Esophagus squamous epithelium (tissue), 5 donors: ENCODE data around the gene EHMT1. TPM values are rescaled to one million over a fixed set of nuclear protein-coding genes. Genes with fewer than 3 reads are reported as not detected.
"Not testable (repeated sequence)": the region's sequence is repeated elsewhere in the genome, so short reads cannot be mapped to it uniquely, and the experiment has no call there.

Source experiments
- DNase-seq: peaks from one replicate; lab custom pipeline; 2025; lab: John Stamatoyannopoulos, UW
- H3K27ac ChIP-seq, 4 donors: fragments of 200-600 bp; sonication (generic); one replicate each; pipeline ENCODE4 v1.5.1; 2016 to 2019; ENCODE audit warnings: mild to moderate bottlenecking in 1 of 4
- H3K27me3 ChIP-seq, 4 donors: fragments of 200-600 bp; sonication (generic); 1 replicate in 3 of 4; 2 replicates in 1 of 4; pipeline versions ENCODE4 v1.5.1 to v1.6.0; 2017 to 2021; ENCODE audit warnings: antibody characterized with exemption in 1 of 4
- H3K36me3 ChIP-seq, 3 donors: fragments of 200-600 bp; sonication (generic); one replicate each; pipeline ENCODE4 v1.5.1; 2016 to 2019
- H3K4me1 ChIP-seq, 3 donors: fragments of 200-600 bp; sonication (generic); one replicate each; pipeline ENCODE4 v1.5.1; 2017 to 2019
- H3K4me3 ChIP-seq, 4 donors: fragments of 200-600 bp; sonication (generic); 1 replicate in 3 of 4; 2 replicates in 1 of 4; pipeline ENCODE4 v1.5.1; 2016 to 2019; ENCODE audit warnings: mild to moderate bottlenecking in 2 of 4, moderate library complexity in 1 of 4
- H3K9me3 ChIP-seq, 3 donors: fragments of 200-600 bp; sonication (generic); one replicate each; pipeline ENCODE4 v1.5.1; 2016 to 2019
- CTCF ChIP-seq, 6 experiments: fragments of 450-650 bp in 4 of 6; fragments of 200-600 bp in 2 of 6; sonication (generic) in 2 of 6; IDR thresholded peaks; one replicate each; pipeline ENCODE4 v1.5.1; 2016 to 2019; ENCODE audit warnings: antibody characterized with exemption in 6 of 6, mild to moderate bottlenecking in 4 of 6, moderate library complexity in 4 of 6
- POLR2A ChIP-seq, 4 donors: fragments of 450-650 bp; IDR thresholded peaks; one replicate each; pipeline ENCODE4 v1.6.1; 2017; ENCODE audit warnings: antibody characterized with exemption in 4 of 4, mild to moderate bottlenecking in 4 of 4, moderate library complexity in 3 of 4
- WGBS, 2 donors: methylation state at CpG; one replicate each; pipeline ENCODE4 v1.1.5; 2018; 5-methylcytosine and 5-hydroxymethylcytosine counted together
- intact Hi-C: fragments of 100-400 bp; cut with DNase I; formaldehyde crosslinking; loops from one replicate; pipeline ENCODE4 v1.15.0; 2022
- total RNA-seq, 4 donors: library from RNA; depleted of rRNA; stranded (reverse); fragments of >200 nt; gene quantifications; one replicate each; pipeline ENCODE4 v1.1.0, GENCODE V29; 2016
- donor health status: DM: yes; HTN: yes; CAD: no.

Gene EHMT1
- total RNA-seq, 4 donors from 2014 or later, result 42.8 to 87.0 (median 65.0) TPM

- no peak overlapping the region for H3K27ac ChIP-seq
- intact Hi-C loops, result no loop called here
- H3K27me3 ChIP-seq, result no peaks in the 10 kb centered on the region
- H3K9me3 ChIP-seq, result peaks cover 0 to 6% (median 0%) of the 10 kb centered on the region in 3 donors
- no peaks in the 10 kb centered on the region for H3K4me1 ChIP-seq
- TF ChIP-seq CTCF (IDR thresholded peaks at IDR 0.05) (no peak), POLR2A (IDR thresholded peaks at IDR 0.05) (no peak)
- peaks cover 14 to 74% (median 22%) of the 10 kb centered on the region in 3 donors for H3K36me3 ChIP-seq
- 87 to 92% methylated on average over 8 to 16 of the region's 24 CpGs for WGBS, 2 donors
- no peak overlapping the region for H3K4me3 ChIP-seq
- no peak for DNase-seq
These were observed 113.4 kb downstream of the EHMT1 start for GRCh38 chr9:137731947-137732813.

GRCh38 chr9:137733429-137733828, 114.6 kb downstream of the EHMT1 start:
- Histone ChIP-seq H3K36me3 (peaks cover 14 to 78% (median 22%) of the 10 kb centered on the region in 3 donors), H3K9me3 (peaks cover 0 to 6% (median 0%) of the 10 kb centered on the region in 3 donors), H3K4me1 (no peaks in the 10 kb centered on the region), H3K27ac (no peak overlapping the region), H3K4me3 (no peak overlapping the region), H3K27me3 (no peaks in the 10 kb centered on the region)
- intact Hi-C loops, result no loop called here
- WGBS, 2 donors, result 90 to 97% methylated on average over 5 of the region's 6 CpGs
- TF ChIP-seq POLR2A (IDR thresholded peaks at IDR 0.05) (no peak), CTCF (IDR thresholded peaks at IDR 0.05) (no peak)
- DNase-seq, result no peak

DNA sequence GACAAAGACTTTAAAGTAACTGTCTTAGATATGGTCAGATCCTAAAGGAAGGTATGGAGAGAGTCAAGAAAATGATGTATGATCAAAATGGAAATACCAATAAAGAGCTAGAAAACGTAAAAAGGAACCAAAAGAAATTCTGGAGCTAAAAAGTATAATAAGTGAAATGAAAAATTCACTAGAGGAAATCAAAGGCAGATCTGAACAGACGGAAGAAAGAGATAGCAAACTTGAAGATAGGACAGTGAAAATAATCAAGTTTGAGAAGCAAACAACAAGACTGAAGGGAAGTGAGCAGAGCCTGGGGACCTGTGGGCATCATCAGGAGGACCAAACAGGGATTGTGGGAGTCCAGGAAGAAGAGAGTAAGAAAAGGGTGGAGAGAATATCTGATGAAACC, 115.4 kb downstream of the EHMT1 start:
- no peaks in the 10 kb centered on the region for H3K4me1 ChIP-seq
- H3K27ac ChIP-seq, result no peak overlapping the region
- intact Hi-C loops, result no loop called here
- peaks cover 8 to 70% (median 22%) of the 10 kb centered on the region in 3 donors for H3K36me3 ChIP-seq
- no peak for DNase-seq
- no peaks in the 10 kb centered on the region for H3K27me3 ChIP-seq
- H3K4me3 ChIP-seq, result no peak overlapping the region
- peaks cover 0 to 6% (median 0%) of the 10 kb centered on the region in 3 donors for H3K9me3 ChIP-seq
- 92 to 93% methylated on average over 2 of the region's 2 CpGs for WGBS, 2 donors
- TF ChIP-seq CTCF (IDR thresholded peaks at IDR 0.05) (no peak), POLR2A (IDR thresholded peaks at IDR 0.05) (no peak)

DNA sequence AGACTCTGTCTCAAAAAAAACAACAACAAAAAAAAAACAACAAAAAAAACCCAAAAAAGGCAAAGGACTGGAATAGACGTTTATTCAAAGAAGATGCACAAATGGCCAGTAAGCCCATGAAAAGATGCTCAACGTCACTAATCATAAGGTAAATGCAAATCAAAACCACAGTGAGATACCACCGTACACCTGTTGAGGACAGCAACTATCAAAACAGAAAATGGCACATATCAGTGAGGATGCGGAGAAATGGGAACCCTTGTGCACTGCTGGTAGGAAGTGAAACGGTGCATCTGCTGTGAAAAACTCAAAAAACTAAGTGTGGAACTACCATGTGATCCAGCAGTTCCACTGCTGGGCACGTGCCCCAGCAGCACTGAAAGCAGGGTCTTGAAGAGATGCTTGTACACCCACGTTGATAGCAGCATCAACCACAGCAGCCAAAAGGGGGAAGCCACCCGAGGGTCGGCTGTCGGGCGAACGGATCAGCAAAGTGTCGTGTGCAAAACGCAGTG, 119.4 kb downstream of the EHMT1 start:
- peaks cover 0 to 15% (median 3%) of the 10 kb centered on the region in 3 donors for H3K4me1 ChIP-seq
- peaks cover 4 to 61% (median 6%) of the 10 kb centered on the region in 3 donors for H3K36me3 ChIP-seq
- intact Hi-C loops, DNase-seq, H3K27ac ChIP-seq, H3K9me3 ChIP-seq, H3K27me3 ChIP-seq, H3K4me3 ChIP-seq: not testable (repeated sequence)
- WGBS, 2 donors, result 78 to 92% methylated on average over 5 to 6 of the region's 14 CpGs

- no peak overlapping the region for H3K4me3 ChIP-seq
- H3K36me3 ChIP-seq, result peaks cover 0 to 61% (median 8%) of the 10 kb centered on the region in 3 donors
- no peak overlapping the region for H3K27ac ChIP-seq
- peaks cover 0 to 15% (median 3%) of the 10 kb centered on the region in 3 donors for H3K4me1 ChIP-seq
- WGBS, 2 donors, result 77 to 93% methylated on average over 5 to 8 of the region's 11 CpGs
- TF ChIP-seq CTCF (IDR thresholded peaks at IDR 0.05), result no peak
- no peak for TF ChIP-seq POLR2A (IDR thresholded peaks at IDR 0.05)
- no peaks in the 10 kb centered on the region for H3K27me3 ChIP-seq
- H3K9me3 ChIP-seq, result peaks cover 0 to 3% (median 0%) of the 10 kb centered on the region in 3 donors
- intact Hi-C loops, result no loop called here
- DNase-seq, result no peak
These were observed 119.9 kb downstream of the EHMT1 start for GRCh38 chr9:137738703-137739102.
